Spleen (tissue), 11 donors: ENCODE results near the gene UGP2. TPM values are rescaled to one million over a fixed set of nuclear protein-coding genes. Genes with fewer than 3 reads are reported as not detected.

Experiments
- DNase-seq: peaks from one replicate; pipeline ENCODE4 v3.0.0-alpha.2; 2020
- H3K27ac ChIP-seq, 8 donors: fragments of 200-600 bp; sonication (generic) in 7 of 8; 1 replicate in 4 of 8; 2 replicates in 4 of 8; pipeline versions ENCODE4 v1.5.0 to v1.8.0; 2016 to 2021; ENCODE audit warnings: inconsistent platforms in 4 of 8, mild to moderate bottlenecking in 4 of 8, moderate library complexity in 1 of 8
- H3K27me3 ChIP-seq, 7 donors: fragments of 200-600 bp; sonication (generic) in 6 of 7; replicated peaks in 1 of 7; 1 replicate in 4 of 7; 2 replicates in 3 of 7; pipeline versions ENCODE4 v1.5.0 to v1.8.0; 2016 to 2021; ENCODE audit warnings: inconsistent platforms in 3 of 7, mild to moderate bottlenecking in 1 of 7
- H3K36me3 ChIP-seq, 6 donors: fragments of 200-600 bp; sonication (generic) in 5 of 6; 1 replicate in 4 of 6; 2 replicates in 2 of 6; pipeline versions ENCODE4 v1.5.0 to v1.8.0; 2016 to 2021; ENCODE audit warnings: inconsistent platforms in 2 of 6
- H3K4me1 ChIP-seq, 6 donors: fragments of 200-600 bp; sonication (generic) in 5 of 6; 1 replicate in 3 of 6; 2 replicates in 3 of 6; pipeline versions ENCODE4 v1.5.0 to v1.8.0; 2016 to 2021; ENCODE audit warnings: inconsistent platforms in 3 of 6
- H3K4me3 ChIP-seq, 8 donors: fragments of 200-600 bp; sonication (generic) in 7 of 8; 1 replicate in 4 of 8; 2 replicates in 4 of 8; pipeline versions ENCODE4 v1.5.0 to v1.8.0; 2016 to 2021; ENCODE audit warnings: inconsistent platforms in 4 of 8, mild to moderate bottlenecking in 4 of 8, moderate library complexity in 2 of 8
- H3K9me3 ChIP-seq, 8 donors: fragments of 200-600 bp; sonication (generic) in 7 of 8; 1 replicate in 4 of 8; 2 replicates in 4 of 8; pipeline versions ENCODE4 v1.5.0 to v1.8.0; 2016 to 2021; ENCODE audit warnings: inconsistent platforms in 4 of 8
- CTCF ChIP-seq, 11 experiments: fragments of 200-600 bp in 7 of 11; fragments of 450-650 bp in 4 of 11; sonication (generic) in 4 of 11; IDR thresholded peaks in 8 of 11; conservative IDR thresholded peaks in 3 of 11; 1 replicate in 7 of 11; 2 replicates in 4 of 11; pipeline versions ENCODE4 v1.4.0 to v1.8.0; 2016 to 2021; ENCODE audit warnings: antibody characterized with exemption in 11 of 11, inconsistent platforms in 4 of 11, mild to moderate bottlenecking in 1 of 11
- POLR2A ChIP-seq, 3 donors: fragments of 450-650 bp; IDR thresholded peaks; one replicate each; pipeline ENCODE4 v1.5.1; 2017; ENCODE audit warnings: antibody characterized with exemption in 3 of 3, mild to moderate bottlenecking in 1 of 3
- POLR2AphosphoS5 ChIP-seq, 3 donors: sonication (generic); formaldehyde crosslinking; IDR thresholded peaks; one replicate each; pipeline ENCODE4 v1.5.1; 2017; ENCODE audit warnings: antibody characterized with exemption in 3 of 3
- WGBS, 5 donors: extraction: QIAGEN DNeasy Blood & Tissue Kit in 3 of 5; methylation state at CpG; one replicate each; pipeline versions ENCODE4 v1.1.5 to v1.1.7; 2013 to 2018; 5-methylcytosine and 5-hydroxymethylcytosine counted together
- intact Hi-C: fragments of 100-400 bp; cut with DNase I; formaldehyde crosslinking; loops from one replicate; pipeline ENCODE4 v1.15.0; 2023; ENCODE audit warnings: low total_unique reads
- polyA plus RNA-seq, 3 donors: library from polyadenylated mRNA; stranded (reverse); fragments of 200-250 nt; gene quantifications; one replicate each; pipeline ENCODE4 v1.2.1, GENCODE V29; 2013
- total RNA-seq, 7 donors: library from RNA; depleted of rRNA in 3 of 7; stranded (reverse); fragments of >200 nt in 3 of 7; fragmentation: NEBNext Ultra II Directional in 4 of 7; extraction: Animal tissue kit (Norgen Biotek cat#: 25700) in 4 of 7; gene quantifications; one replicate each; pipeline versions ENCODE4 v1.1.0 to v1.2.1, GENCODE V29; 2016 to 2021
- donor health status: healthy with polysubstance abuse.
- donor health status: DM: no; HTN: no; CAD: no; lungs with moderate emphysema.
- donor health status: DM: no; HTN: no; CAD: no.
- donor health status: Bipolar disorder and iron deficiency.
- donor health status: healthy.
- donor health status: DM: no; HTN: no; CAD: no.
- donor health status: DM: yes; HTN: yes; CAD: no.

Gene UGP2
- total and polyA plus RNA-seq, 10 donors, result 46.3 to 106 (median 76.1) TPM

DNA sequence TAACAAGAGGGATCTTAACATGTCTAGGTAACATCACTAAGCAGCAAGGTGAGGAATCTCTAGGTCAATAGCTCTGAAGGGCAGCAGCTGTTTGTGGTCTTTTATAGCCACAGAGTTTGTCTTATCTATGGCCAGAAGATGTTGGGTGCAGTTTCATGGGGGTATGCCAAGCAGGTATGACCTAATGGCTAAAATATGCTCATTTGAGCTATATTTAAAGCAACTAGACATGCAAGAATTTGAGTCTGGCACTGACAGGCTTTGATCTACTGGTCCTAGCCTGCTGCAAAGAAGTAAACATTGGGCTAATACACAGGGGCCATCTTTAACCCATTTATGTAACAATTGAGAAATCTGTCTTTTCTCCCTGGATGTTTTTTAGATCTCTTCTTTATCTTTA lies 13.9 kb upstream of the UGP2 start:
- intact Hi-C loops, result no loop called here
- H3K36me3 ChIP-seq, result no peaks in the 10 kb centered on the region
- no peaks in the 10 kb centered on the region for H3K4me1 ChIP-seq
- H3K9me3 ChIP-seq, result no peaks in the 10 kb centered on the region
- no peak overlapping the region for H3K4me3 ChIP-seq
- no peaks in the 10 kb centered on the region for H3K27me3 ChIP-seq
- DNase-seq, result no peak
- H3K27ac ChIP-seq, result no peak overlapping the region
- TF ChIP-seq CTCF (IDR thresholded peaks at IDR 0.05 in 8 of 11, conservative IDR thresholded peaks at IDR 0.05 in 3 of 11) (no peak), POLR2AphosphoS5 (IDR thresholded peaks at IDR 0.05) (no peak), POLR2A (IDR thresholded peaks at IDR 0.05) (no peak)

DNA sequence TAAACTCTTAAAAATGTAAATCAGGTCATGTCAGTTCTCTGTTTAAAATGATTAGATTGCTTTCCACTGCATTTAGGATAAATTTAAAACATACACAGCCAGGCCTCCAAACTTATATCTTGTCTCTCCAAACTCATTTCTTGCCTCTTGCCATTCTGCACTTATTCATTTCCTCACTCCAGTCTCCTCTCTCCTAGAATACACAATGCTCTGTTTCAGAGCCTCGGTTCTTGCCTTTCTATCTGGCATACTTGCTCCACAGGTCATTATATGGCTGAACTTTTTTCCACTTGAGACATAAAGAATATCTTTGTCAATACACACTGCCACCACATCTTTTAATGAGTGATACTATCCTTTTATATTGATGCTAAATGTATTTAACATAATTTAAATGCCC lies 10.5 kb upstream of the UGP2 start:
- no peak overlapping the region for H3K4me3 ChIP-seq
- no peaks in the 10 kb centered on the region for H3K4me1 ChIP-seq
- H3K27me3 ChIP-seq, result no peaks in the 10 kb centered on the region
- H3K36me3 ChIP-seq, result no peaks in the 10 kb centered on the region
- TF ChIP-seq POLR2AphosphoS5 (IDR thresholded peaks at IDR 0.05) (no peak), POLR2A (IDR thresholded peaks at IDR 0.05) (no peak), CTCF (IDR thresholded peaks at IDR 0.05 in 8 of 11, conservative IDR thresholded peaks at IDR 0.05 in 3 of 11) (no peak)
- no peak for DNase-seq
- no peaks in the 10 kb centered on the region for H3K9me3 ChIP-seq
- 74 to 87% (median 81%) methylated on average over 1 of the region's 1 CpG for WGBS, 5 donors
- intact Hi-C loops, result no loop called here
- no peak overlapping the region for H3K27ac ChIP-seq

GRCh38 chr2:63834401-63834800 lies 7.3 kb upstream of the UGP2 start:
- no peak for TF ChIP-seq POLR2AphosphoS5 (IDR thresholded peaks at IDR 0.05)
- TF ChIP-seq CTCF (IDR thresholded peaks at IDR 0.05 in 8 of 11, conservative IDR thresholded peaks at IDR 0.05 in 3 of 11), result no peak
- TF ChIP-seq POLR2A (IDR thresholded peaks at IDR 0.05), result no peak
- no peak for DNase-seq
- 94 to 100% (median 98%) methylated on average over 2 of the region's 2 CpGs for WGBS, 5 donors

GRCh38 chr2:63837036-63837594 lies 4.6 kb upstream of the UGP2 start:
- DNase-seq, result no peak
- 69 to 90% (median 75%) methylated on average over 2 of the region's 2 CpGs for WGBS, 5 donors
- H3K27ac ChIP-seq, result no peak overlapping the region

More at GRCh38 chr2:63834401-63834800, 7.3 kb upstream of the UGP2 start:
- intact Hi-C loops, result no loop called here
- Histone ChIP-seq H3K27me3 (no peaks in the 10 kb centered on the region), H3K36me3 (no peaks in the 10 kb centered on the region), H3K27ac (no peak overlapping the region), H3K9me3 (no peaks in the 10 kb centered on the region), H3K4me1 (no peaks in the 10 kb centered on the region), H3K4me3 (no peak overlapping the region)

More at GRCh38 chr2:63837036-63837594, 4.6 kb upstream of the UGP2 start:
- H3K4me3 ChIP-seq, result no peak overlapping the region
- intact Hi-C loops, result no loop called here
- TF ChIP-seq POLR2AphosphoS5 (IDR thresholded peaks at IDR 0.05) (no peak), POLR2A (IDR thresholded peaks at IDR 0.05) (no peak), CTCF (IDR thresholded peaks at IDR 0.05 in 8 of 11, conservative IDR thresholded peaks at IDR 0.05 in 3 of 11) (no peak)
- no peaks in the 10 kb centered on the region for H3K27me3 ChIP-seq
- H3K9me3 ChIP-seq, result no peaks in the 10 kb centered on the region
- H3K36me3 ChIP-seq, result no peaks in the 10 kb centered on the region
- peaks cover 0 to 13% (median 9%) of the 10 kb centered on the region in 6 donors for H3K4me1 ChIP-seq
